Measurements from ENCODE around the gene CXorf51A.
"Not testable (repeated sequence)": the region's sequence is repeated elsewhere in the genome, so short reads cannot be mapped to it uniquely, and the experiment has no call there.

CXorf51A gene

DNA sequence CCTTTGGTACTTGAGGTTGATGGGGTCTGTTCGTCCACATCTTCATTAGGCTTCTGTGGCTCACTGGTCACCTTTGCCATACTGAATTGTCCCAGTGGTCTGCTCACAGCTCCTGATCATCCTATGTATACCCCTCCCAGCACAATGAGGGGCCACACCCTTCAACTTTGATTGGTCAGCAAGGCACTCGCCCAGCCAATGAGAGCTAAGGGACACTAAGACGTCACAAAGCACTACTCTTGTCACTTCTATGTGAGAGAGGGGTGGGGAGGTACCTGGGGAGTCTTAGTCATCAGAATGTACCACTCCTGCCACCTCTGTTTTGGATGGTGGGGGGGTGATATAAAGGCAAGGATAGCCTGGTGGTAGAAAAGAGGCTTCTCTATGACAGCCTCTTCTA lies at the start of gene CXorf51A:
Gene CXorf51A (minus strand): TSS at position 101 of the 400 bp plus-strand sequence. CDS start 21 bp downstream, at position 80.
- DNase-seq = not testable (repeated sequence)

GRCh38 chrX:146863566-146863965 lies 49.0 kb upstream of the CXorf51A start:
- DNase-seq = no peak

- no peak for DNase-seq
Observed at GRCh38 chrX:146854281-146854680, 39.7 kb upstream of the CXorf51A start.

DNA sequence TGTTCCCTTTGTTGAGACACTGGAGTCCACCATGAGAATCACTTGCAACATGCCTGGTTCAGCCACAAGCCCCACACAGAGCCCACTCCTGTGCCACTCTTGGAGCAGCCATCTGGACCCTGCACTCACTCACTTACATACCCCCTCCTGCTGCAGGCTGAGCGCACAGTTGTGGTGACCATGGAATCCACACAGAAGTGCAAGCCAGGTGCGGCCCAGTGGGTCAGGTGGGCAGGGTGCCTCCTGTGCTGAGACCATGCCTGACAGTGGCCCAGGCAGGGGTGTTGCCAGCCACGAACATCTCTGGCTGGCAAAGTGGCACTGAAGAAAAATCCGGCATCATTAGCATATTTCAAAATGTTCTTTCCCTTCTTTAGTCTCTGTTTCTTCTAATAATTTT lies 17.4 kb upstream of the CXorf51A start:
- no peak for DNase-seq

GRCh38 chrX:146809471-146809870 lies 5.1 kb downstream of the CXorf51A start, which contains the start of gene CXorf51B:
Gene CXorf51B (plus strand): TSS chrX:146809771. CDS start chrX:146809792, 21 bp downstream.
- not testable (repeated sequence) for DNase-seq
